Kidney epithelial cell (primary cell): ENCODE data around the gene NSF. TPM values are rescaled to one million over a fixed set of nuclear protein-coding genes. Genes with fewer than 3 reads are reported as not detected.

ENCODE experiments used
- DNase-seq: peaks from one replicate; pipeline ENCODE4 v3.0.0-alpha.2; 2010; ENCODE audit warnings: low read depth
- H3K27me3 ChIP-seq: 2 replicates; pipeline ENCODE4 v1.6.0; 2011; ENCODE audit warnings: low read length; ENCODE audit not compliant: control insufficient read depth, insufficient read depth
- H3K36me3 ChIP-seq: 2 replicates; pipeline ENCODE4 v1.5.1; 2011; ENCODE audit warnings: low read length; ENCODE audit not compliant: control insufficient read depth, insufficient read depth
- H3K4me3 ChIP-seq: 2 replicates; pipeline ENCODE4 v1.5.1; 2011; ENCODE audit warnings: low read depth, mild to moderate bottlenecking, control low read depth, low read length
- CTCF ChIP-seq: IDR thresholded peaks from 2 replicates; pipeline ENCODE4 v1.5.1; 2011; ENCODE audit warnings: mild to moderate bottlenecking, moderate library complexity, low read length, control low read depth, inconsistent platforms; ENCODE audit not compliant: insufficient read depth, poor library complexity, severe bottlenecking
- total RNA-seq: library from RNA; depleted of rRNA; stranded (reverse); fragments of >200 nt; gene quantifications from 2 replicates; pipeline ENCODE4 v1.2.3, GENCODE V29; 2015

NSF gene
- total RNA-seq, 1 donor from 2014 or later: 17.8 TPM

DNA sequence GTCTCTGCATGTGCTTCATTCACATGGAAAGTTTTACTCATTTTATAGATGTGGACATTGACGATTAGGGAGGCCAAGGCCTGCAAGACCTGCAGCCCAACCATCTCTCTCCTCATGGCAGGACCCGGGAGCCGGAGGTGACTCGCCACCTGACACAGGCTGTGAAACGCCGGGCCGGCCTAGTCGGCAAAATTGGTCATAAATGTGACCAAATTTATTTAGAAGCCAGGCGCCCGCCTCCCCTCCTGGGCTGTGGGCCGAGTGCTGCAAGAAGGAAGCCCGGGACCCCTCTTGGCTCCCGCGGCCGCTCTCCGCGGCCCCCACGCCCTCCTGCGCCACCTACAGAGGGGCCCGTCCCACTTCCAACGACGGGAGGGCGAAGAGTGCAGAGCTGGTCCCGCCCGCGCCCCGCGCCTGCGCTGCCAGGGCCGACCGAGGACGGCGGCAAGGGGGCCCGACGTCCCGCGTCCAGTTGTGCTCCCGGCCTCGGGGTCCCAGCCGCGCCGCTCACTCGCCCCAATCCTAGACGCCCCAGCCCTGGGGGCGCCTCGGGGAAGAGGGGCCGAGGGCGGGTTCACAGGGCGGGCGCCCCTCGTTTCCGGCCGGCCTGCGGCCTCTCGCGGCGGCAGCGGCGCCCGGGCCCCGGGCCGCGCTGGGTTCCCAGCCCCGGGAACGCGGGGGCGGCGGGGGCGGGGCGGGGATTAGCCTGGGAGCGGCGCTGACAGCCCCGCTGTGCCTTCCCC lies 180.5 kb downstream of the NSF start:
- Histone ChIP-seq H3K27me3 (peaks cover 4% of the 10 kb centered on the region), H3K36me3 (no peaks in the 10 kb centered on the region), H3K4me3 (peak overlapping the region; percentile 41)
- no peak for DNase-seq
- no peak for TF ChIP-seq CTCF

DNA sequence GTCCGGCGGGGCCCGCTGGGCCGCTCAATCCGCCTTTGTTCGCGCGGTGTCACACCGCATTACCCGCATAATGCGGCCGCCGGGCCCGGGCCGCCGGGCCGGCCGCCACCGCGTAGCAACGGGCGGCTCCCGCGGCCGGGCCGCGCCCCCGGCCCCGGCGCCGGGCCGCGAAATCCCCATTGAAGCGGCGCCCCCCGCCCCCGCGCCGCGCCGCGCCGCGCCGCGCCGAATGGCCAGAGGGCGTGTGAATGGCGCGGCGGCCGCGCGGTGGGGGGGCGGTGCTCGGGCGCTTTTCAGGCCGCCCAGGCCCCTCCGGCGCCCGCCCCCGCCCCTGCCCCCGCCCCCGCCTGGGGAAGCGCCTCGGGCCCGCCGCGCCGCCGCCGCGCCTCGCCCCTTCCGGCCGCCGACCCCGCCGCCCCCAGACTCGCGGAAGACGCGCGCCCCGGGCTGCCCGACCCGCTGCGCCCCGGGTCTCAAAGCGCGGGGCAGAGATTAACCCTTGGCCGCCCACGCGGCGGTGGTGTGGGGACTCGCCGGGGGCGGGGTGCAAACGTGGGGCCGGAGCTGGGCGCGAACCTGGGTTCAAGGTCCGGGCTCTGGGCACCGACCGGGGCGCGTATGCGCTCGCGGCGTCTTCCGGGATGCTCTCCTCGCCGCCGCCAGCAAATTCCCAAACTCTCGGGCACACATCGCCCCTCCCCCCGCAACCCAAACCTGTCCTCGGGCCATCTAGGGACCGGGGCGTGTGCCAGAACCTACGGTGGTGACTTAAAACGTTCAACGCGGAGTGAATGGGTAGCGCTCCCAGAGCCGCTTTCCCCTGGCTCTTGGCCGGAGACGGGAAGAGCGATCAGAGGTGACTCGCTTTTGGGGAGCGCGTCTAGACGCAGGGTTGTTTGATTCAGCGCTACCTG lies 181.3 kb downstream of the NSF start:
- H3K27me3 ChIP-seq: peaks cover 9% of the 10 kb centered on the region
- H3K4me3 ChIP-seq: peak overlapping the region; percentile 49
- no peak for TF ChIP-seq CTCF
- no peaks in the 10 kb centered on the region for H3K36me3 ChIP-seq
- no peak for DNase-seq

GRCh38 chr17:46772475-46773220 lies 182.2 kb downstream of the NSF start:
- Histone ChIP-seq H3K27me3 (peaks cover 10% of the 10 kb centered on the region), H3K4me3 (peak overlapping the region; percentile 49), H3K36me3 (no peaks in the 10 kb centered on the region)
- no peak for TF ChIP-seq CTCF
- DNase-seq: no peak

DNA sequence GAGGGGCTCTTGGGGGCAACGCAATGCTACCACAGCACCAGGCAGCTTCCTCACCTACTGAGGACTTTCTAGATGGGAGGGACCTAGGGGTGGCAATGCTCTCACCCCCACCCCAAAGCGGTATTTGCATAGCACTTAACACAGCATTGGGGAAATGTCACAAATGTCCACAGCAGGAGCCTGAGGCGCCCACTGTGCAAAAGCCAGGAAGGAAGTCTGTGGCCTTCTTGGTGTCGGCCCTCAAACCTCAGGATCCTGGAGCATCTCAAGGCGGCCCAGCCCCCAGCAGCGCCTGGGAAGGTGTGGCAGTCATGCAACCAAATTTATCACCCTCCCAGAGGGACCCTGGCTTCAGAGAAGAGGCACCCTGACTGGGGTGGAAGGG lies 182.7 kb downstream of the NSF start:
- TF ChIP-seq CTCF: no peak
- Histone ChIP-seq H3K27me3 (peaks cover 13% of the 10 kb centered on the region), H3K36me3 (no peaks in the 10 kb centered on the region), H3K4me3 (no peak overlapping the region)
- no peak for DNase-seq

- no peak for TF ChIP-seq CTCF
- Histone ChIP-seq H3K27me3 (peaks cover 18% of the 10 kb centered on the region), H3K4me3 (no peak overlapping the region), H3K36me3 (no peaks in the 10 kb centered on the region)
- DNase-seq: no peak
These were observed 183.2 kb downstream of the NSF start for GRCh38 chr17:46773676-46774075.
